ENCODE measurements around the gene SPDYE6. TPM values are rescaled to one million over a fixed set of nuclear protein-coding genes. Genes with fewer than 3 reads are reported as not detected.

The SPDYE6 gene
- total and polyA plus RNA-seq, 4 donors: 2.4 TPM; not detected in 3

- no peaks in the 10 kb centered on the region for H3K4me1 ChIP-seq (ENCODE audit: control insufficient read depth in 4 of 4, insufficient read depth in 4 of 4, low read length in 3 of 4)
- 96% methylated on average over 3 of the region's 3 CpGs for WGBS
- no peak overlapping the region for H3K4me3 ChIP-seq (ENCODE audit: low read depth in 1 of 3, low read length in 3 of 3)
- H3K36me3 ChIP-seq (ENCODE audit: control insufficient read depth in 4 of 4, insufficient read depth in 3 of 4, low read depth in 1 of 4, low read length in 3 of 4): no peaks in the 10 kb centered on the region
- H3K27ac ChIP-seq (ENCODE audit: low read depth in 1 of 2, low read length in 2 of 2): no peak overlapping the region
- no peaks in the 10 kb centered on the region for H3K9me3 ChIP-seq (ENCODE audit: control insufficient read depth in 4 of 4, low read length in 3 of 4)
- TF ChIP-seq ZBTB33 (IDR thresholded peaks at IDR 0.05) (no peak), MAX (IDR thresholded peaks at IDR 0.05) (no peak), RAD21 (IDR thresholded peaks at IDR 0.05) (no peak), FOXA2 (IDR thresholded peaks at IDR 0.05) (no peak), HNF4A (conservative IDR thresholded peaks at IDR 0.05) (no peak), SP1 (IDR thresholded peaks at IDR 0.05) (no peak), EGR1 (IDR thresholded peaks at IDR 0.05; ENCODE audit: low read depth in 2 of 2) (no peak), GABPA (IDR thresholded peaks at IDR 0.05 in 1 of 2, conservative IDR thresholded peaks at IDR 0.05 in 1 of 2) (no peak), NR2F2 (IDR thresholded peaks at IDR 0.05) (no peak), REST (IDR thresholded peaks at IDR 0.05) (no peak), RXRA (IDR thresholded peaks at IDR 0.05) (no peak), CTCF (IDR thresholded peaks at IDR 0.05; ENCODE audit: low read depth, low read length, missing input control) (no peak), TAF1 (conservative IDR thresholded peaks at IDR 0.05) (no peak), ATF3 (IDR thresholded peaks at IDR 0.05) (no peak), FOXA1 (IDR thresholded peaks at IDR 0.05) (no peak), YY1 (IDR thresholded peaks at IDR 0.05) (no peak), HNF4G (IDR thresholded peaks at IDR 0.05) (no peak), JUND (IDR thresholded peaks at IDR 0.05) (no peak)
- DNase-seq (ENCODE audit: low spot score): no peak
- no peaks in the 10 kb centered on the region for H3K27me3 ChIP-seq (ENCODE audit: control insufficient read depth in 4 of 4, insufficient read depth in 4 of 4, low read length in 3 of 4)
- H3K9ac ChIP-seq (ENCODE audit: low read depth in 1 of 2, low read length in 2 of 2): no peak overlapping the region
Observed at GRCh38 chr7:102319671-102320070, 36.6 kb downstream of the SPDYE6 start.
